Panc1 (cell line): ENCODE results near the gene SLC22A23.

Experiments
- TCF7L2 ChIP-seq: IDR thresholded peaks from 2 replicates; pipeline ENCODE4 v1.6.1; 2011; ENCODE audit warnings: mild to moderate bottlenecking, low read depth, low read length, inconsistent platforms
- TF ChIP-seq, protein P1 (sequence below): fragments of 450-650 bp; IDR thresholded peaks from 2 replicates; pipeline ENCODE4 v1.5.1; 2017; ENCODE audit warnings: mild to moderate bottlenecking

DNA sequence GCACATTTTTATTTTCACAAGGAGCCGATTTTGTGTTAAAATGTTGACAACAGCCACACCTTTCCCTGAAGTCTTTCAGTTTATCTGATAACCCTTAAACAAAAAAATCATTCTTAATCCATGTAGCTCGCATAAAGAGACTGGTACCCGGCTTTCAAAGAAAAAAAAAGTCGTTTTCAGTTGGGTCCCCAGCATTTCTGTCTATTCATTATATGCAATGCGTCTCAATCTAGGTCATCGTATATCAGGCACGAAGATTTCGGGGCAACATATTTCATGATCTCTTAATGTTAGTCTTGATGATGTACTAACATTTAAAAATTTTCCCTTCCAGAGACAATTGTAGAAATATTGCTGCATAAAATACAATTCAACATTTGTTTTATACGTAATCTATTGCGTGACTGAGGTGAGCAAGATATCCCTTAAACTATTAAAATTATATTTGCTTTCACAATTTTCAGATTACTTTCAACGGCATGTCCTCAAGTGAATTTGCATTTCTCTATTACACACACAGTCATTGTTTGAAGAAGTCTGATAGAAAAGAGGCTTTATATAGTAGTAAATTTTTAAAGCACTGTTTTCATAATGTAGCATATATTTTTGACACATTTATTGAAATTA, 226.5 kb downstream of the SLC22A23 start:
- TF ChIP-seq, protein P1, sequence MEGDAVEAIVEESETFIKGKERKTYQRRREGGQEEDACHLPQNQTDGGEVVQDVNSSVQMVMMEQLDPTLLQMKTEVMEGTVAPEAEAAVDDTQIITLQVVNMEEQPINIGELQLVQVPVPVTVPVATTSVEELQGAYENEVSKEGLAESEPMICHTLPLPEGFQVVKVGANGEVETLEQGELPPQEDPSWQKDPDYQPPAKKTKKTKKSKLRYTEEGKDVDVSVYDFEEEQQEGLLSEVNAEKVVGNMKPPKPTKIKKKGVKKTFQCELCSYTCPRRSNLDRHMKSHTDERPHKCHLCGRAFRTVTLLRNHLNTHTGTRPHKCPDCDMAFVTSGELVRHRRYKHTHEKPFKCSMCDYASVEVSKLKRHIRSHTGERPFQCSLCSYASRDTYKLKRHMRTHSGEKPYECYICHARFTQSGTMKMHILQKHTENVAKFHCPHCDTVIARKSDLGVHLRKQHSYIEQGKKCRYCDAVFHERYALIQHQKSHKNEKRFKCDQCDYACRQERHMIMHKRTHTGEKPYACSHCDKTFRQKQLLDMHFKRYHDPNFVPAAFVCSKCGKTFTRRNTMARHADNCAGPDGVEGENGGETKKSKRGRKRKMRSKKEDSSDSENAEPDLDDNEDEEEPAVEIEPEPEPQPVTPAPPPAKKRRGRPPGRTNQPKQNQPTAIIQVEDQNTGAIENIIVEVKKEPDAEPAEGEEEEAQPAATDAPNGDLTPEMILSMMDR, result no peak
- no peak for TF ChIP-seq TCF7L2
